Spleen (tissue), 11 donors: Measurements from ENCODE around the gene PELI2. TPM values are rescaled to one million over a fixed set of nuclear protein-coding genes. Genes with fewer than 3 reads are reported as not detected.
A peak's percentile ranks its signal among the peaks of the same experiment; 100 is the strongest.

ENCODE experiments used
- DNase-seq: peaks from one replicate; pipeline ENCODE4 v3.0.0-alpha.2; 2020
- H3K27ac ChIP-seq, 8 donors: fragments of 200-600 bp; sonication (generic) in 7 of 8; 1 replicate in 4 of 8; 2 replicates in 4 of 8; pipeline versions ENCODE4 v1.5.0 to v1.8.0; 2016 to 2021; ENCODE audit warnings: inconsistent platforms in 4 of 8, mild to moderate bottlenecking in 4 of 8, moderate library complexity in 1 of 8
- H3K27me3 ChIP-seq, 7 donors: fragments of 200-600 bp; sonication (generic) in 6 of 7; replicated peaks in 1 of 7; 1 replicate in 4 of 7; 2 replicates in 3 of 7; pipeline versions ENCODE4 v1.5.0 to v1.8.0; 2016 to 2021; ENCODE audit warnings: inconsistent platforms in 3 of 7, mild to moderate bottlenecking in 1 of 7
- H3K36me3 ChIP-seq, 6 donors: fragments of 200-600 bp; sonication (generic) in 5 of 6; 1 replicate in 4 of 6; 2 replicates in 2 of 6; pipeline versions ENCODE4 v1.5.0 to v1.8.0; 2016 to 2021; ENCODE audit warnings: inconsistent platforms in 2 of 6
- H3K4me1 ChIP-seq, 6 donors: fragments of 200-600 bp; sonication (generic) in 5 of 6; 1 replicate in 3 of 6; 2 replicates in 3 of 6; pipeline versions ENCODE4 v1.5.0 to v1.8.0; 2016 to 2021; ENCODE audit warnings: inconsistent platforms in 3 of 6
- H3K4me3 ChIP-seq, 8 donors: fragments of 200-600 bp; sonication (generic) in 7 of 8; 1 replicate in 4 of 8; 2 replicates in 4 of 8; pipeline versions ENCODE4 v1.5.0 to v1.8.0; 2016 to 2021; ENCODE audit warnings: inconsistent platforms in 4 of 8, mild to moderate bottlenecking in 4 of 8, moderate library complexity in 2 of 8
- H3K9me3 ChIP-seq, 8 donors: fragments of 200-600 bp; sonication (generic) in 7 of 8; 1 replicate in 4 of 8; 2 replicates in 4 of 8; pipeline versions ENCODE4 v1.5.0 to v1.8.0; 2016 to 2021; ENCODE audit warnings: inconsistent platforms in 4 of 8
- POLR2A ChIP-seq, 3 donors: fragments of 450-650 bp; IDR thresholded peaks; one replicate each; pipeline ENCODE4 v1.5.1; 2017; ENCODE audit warnings: antibody characterized with exemption in 3 of 3, mild to moderate bottlenecking in 1 of 3
- POLR2AphosphoS5 ChIP-seq, 3 donors: sonication (generic); formaldehyde crosslinking; IDR thresholded peaks; one replicate each; pipeline ENCODE4 v1.5.1; 2017; ENCODE audit warnings: antibody characterized with exemption in 3 of 3
- WGBS, 5 donors: extraction: QIAGEN DNeasy Blood & Tissue Kit in 3 of 5; methylation state at CpG; one replicate each; pipeline versions ENCODE4 v1.1.5 to v1.1.7; 2013 to 2018; 5-methylcytosine and 5-hydroxymethylcytosine counted together
- intact Hi-C: fragments of 100-400 bp; cut with DNase I; formaldehyde crosslinking; loops from one replicate; pipeline ENCODE4 v1.15.0; 2023; ENCODE audit warnings: low total_unique reads
- polyA plus RNA-seq, 3 donors: library from polyadenylated mRNA; stranded (reverse); fragments of 200-250 nt; gene quantifications; one replicate each; pipeline ENCODE4 v1.2.1, GENCODE V29; 2013
- total RNA-seq, 7 donors: library from RNA; depleted of rRNA in 3 of 7; stranded (reverse); fragments of >200 nt in 3 of 7; fragmentation: NEBNext Ultra II Directional in 4 of 7; extraction: Animal tissue kit (Norgen Biotek cat#: 25700) in 4 of 7; gene quantifications; one replicate each; pipeline versions ENCODE4 v1.1.0 to v1.2.1, GENCODE V29; 2016 to 2021
- TF ChIP-seq, protein P1 (sequence below), 11 experiments: fragments of 200-600 bp in 7 of 11; fragments of 450-650 bp in 4 of 11; sonication (generic) in 4 of 11; IDR thresholded peaks in 8 of 11; conservative IDR thresholded peaks in 3 of 11; 1 replicate in 7 of 11; 2 replicates in 4 of 11; pipeline versions ENCODE4 v1.4.0 to v1.8.0; 2016 to 2021; ENCODE audit warnings: antibody characterized with exemption in 11 of 11, inconsistent platforms in 4 of 11, mild to moderate bottlenecking in 1 of 11
- donor health status: healthy with polysubstance abuse.
- donor health status: DM: no; HTN: no; CAD: no; lungs with moderate emphysema.
- donor health status: DM: no; HTN: no; CAD: no.
- donor health status: Bipolar disorder and iron deficiency.
- donor health status: healthy.
- donor health status: DM: no; HTN: no; CAD: no.
- donor health status: DM: yes; HTN: yes; CAD: no.

PELI2 gene
- total and polyA plus RNA-seq, 10 donors: 2.1 to 25.3 (median 18.0) TPM

GRCh38 chr14:56118611-56119181, 485 bp downstream of the PELI2 start:
- peak; percentile 95 for DNase-seq
- H3K27ac ChIP-seq: peak overlapping the region; percentile 84 to 99 (median 96)
- no peaks in the 10 kb centered on the region for H3K36me3 ChIP-seq
- peaks cover 0 to 4% (median 0%) of the 10 kb centered on the region in 7 donors for H3K27me3 ChIP-seq
- H3K4me3 ChIP-seq: peak overlapping the region; percentile 49 to 88 (median 76)
- peaks cover 10 to 72% (median 43%) of the 10 kb centered on the region in 6 donors for H3K4me1 ChIP-seq
- WGBS, 5 donors: 0 to 1% (median 1%) methylated on average over 44 to 87 of the region's 87 CpGs
- intact Hi-C loops: no loop called here
- TF ChIP-seq, protein P1, sequence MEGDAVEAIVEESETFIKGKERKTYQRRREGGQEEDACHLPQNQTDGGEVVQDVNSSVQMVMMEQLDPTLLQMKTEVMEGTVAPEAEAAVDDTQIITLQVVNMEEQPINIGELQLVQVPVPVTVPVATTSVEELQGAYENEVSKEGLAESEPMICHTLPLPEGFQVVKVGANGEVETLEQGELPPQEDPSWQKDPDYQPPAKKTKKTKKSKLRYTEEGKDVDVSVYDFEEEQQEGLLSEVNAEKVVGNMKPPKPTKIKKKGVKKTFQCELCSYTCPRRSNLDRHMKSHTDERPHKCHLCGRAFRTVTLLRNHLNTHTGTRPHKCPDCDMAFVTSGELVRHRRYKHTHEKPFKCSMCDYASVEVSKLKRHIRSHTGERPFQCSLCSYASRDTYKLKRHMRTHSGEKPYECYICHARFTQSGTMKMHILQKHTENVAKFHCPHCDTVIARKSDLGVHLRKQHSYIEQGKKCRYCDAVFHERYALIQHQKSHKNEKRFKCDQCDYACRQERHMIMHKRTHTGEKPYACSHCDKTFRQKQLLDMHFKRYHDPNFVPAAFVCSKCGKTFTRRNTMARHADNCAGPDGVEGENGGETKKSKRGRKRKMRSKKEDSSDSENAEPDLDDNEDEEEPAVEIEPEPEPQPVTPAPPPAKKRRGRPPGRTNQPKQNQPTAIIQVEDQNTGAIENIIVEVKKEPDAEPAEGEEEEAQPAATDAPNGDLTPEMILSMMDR (IDR thresholded peaks at IDR 0.05 in 8 of 11, conservative IDR thresholded peaks at IDR 0.05 in 3 of 11): no peak
- no peak for TF ChIP-seq POLR2A (IDR thresholded peaks at IDR 0.05)
- TF ChIP-seq POLR2AphosphoS5 (IDR thresholded peaks at IDR 0.05): no peak
- no peaks in the 10 kb centered on the region for H3K9me3 ChIP-seq

DNA sequence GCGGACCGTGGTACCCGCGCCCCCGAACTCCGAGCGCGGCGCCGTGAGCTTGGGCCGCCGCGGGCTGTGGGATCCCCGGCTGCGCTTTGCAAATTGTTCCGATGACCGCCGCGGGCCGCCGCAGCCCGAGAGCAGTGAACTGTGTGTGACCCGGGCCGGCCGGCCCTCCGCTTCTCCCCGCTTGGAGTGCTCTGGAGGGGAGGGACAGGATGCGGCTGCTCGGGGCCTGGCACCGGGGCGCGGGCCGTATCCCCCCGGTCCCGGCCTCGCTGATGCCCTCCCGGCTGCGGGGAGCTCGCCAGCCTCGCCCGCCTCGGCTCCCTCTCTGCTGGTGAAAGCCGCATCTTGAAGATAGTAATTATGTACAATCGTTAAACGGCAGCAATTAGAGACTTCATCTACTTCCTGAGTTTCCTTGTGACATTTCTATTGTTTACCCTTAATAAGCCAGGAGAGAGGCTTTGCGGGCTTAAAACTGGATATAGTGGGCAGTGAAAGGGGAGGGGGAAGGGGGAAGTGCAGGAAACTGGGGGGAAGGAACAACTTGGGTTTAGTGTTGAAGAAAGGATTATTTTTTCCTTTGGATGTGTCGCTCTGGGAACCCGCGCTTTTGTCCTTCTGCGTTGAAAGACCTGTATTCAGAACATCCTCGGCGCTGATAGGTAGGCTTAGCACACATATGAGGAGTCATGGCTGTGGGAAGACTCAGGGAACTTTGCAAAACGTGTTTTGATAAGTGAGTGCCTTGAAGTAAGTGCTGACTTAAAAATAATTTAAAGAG, 1.2 kb downstream of the PELI2 start:
- H3K27ac ChIP-seq: peak overlapping the region; percentile 84 to 99 (median 96)
- intact Hi-C loops: no loop called here
- 0 to 2% (median 1%) methylated on average over 26 to 53 of the region's 53 CpGs for WGBS, 5 donors
- H3K4me3 ChIP-seq: peak overlapping the region; percentile 49 to 88 (median 76)
- peaks cover 0 to 4% (median 0%) of the 10 kb centered on the region in 7 donors for H3K27me3 ChIP-seq
- peak; percentile 93 for DNase-seq
- no peaks in the 10 kb centered on the region for H3K36me3 ChIP-seq
- no peaks in the 10 kb centered on the region for H3K9me3 ChIP-seq
- peak in 2 of 3 donors; percentile 69 to 75 for TF ChIP-seq POLR2AphosphoS5 (IDR thresholded peaks at IDR 0.05)
- TF ChIP-seq, protein P1 (IDR thresholded peaks at IDR 0.05 in 8 of 11, conservative IDR thresholded peaks at IDR 0.05 in 3 of 11): peak in 1 of 11 experiments; percentile 12
- no peak for TF ChIP-seq POLR2A (IDR thresholded peaks at IDR 0.05)
- peaks cover 10 to 75% (median 46%) of the 10 kb centered on the region in 6 donors for H3K4me1 ChIP-seq

DNA sequence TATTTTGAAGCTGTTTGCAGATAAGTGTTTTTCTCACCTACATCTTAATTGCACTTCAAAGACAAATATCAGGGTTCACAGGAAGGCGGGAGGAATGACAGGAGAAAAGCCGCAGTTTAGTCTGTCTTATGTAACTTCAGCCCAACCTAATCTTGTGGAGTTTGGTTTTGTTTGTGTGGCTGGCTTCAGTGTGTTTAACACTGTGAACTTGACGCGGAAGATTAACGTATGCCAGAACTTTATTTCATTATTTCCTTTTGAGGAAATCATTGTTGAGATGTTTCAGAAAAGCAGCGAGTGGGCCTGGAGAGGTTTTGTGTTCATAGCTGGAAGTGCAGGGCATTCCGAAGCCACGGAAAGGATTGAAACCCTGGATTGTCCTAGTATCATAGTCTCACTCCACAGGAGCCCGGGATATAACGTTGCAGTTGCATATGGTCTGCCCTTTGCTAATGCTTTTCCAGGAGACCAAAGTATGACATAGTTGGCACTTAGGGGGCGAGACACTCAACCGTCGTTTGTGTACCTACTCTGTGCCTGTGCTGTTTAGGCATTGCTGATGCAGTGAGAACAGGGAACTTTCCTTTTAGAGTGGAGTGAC, 2.0 kb downstream of the PELI2 start:
- Histone ChIP-seq H3K4me3 (peak overlapping the region in 7 of 8 donors; percentile 69 to 88 (median 80)), H3K9me3 (no peaks in the 10 kb centered on the region), H3K4me1 (peaks cover 10 to 83% (median 46%) of the 10 kb centered on the region in 6 donors), H3K27me3 (peaks cover 0 to 4% (median 0%) of the 10 kb centered on the region in 7 donors), H3K36me3 (no peaks in the 10 kb centered on the region), H3K27ac (peak overlapping the region in 7 of 8 donors; percentile 95 to 99 (median 96))
- DNase-seq: no peak
- WGBS, 5 donors: 8 to 16% (median 9%) methylated on average over 13 of the region's 13 CpGs
- intact Hi-C loops: no loop called here
- TF ChIP-seq POLR2A (IDR thresholded peaks at IDR 0.05) (no peak), POLR2AphosphoS5 (IDR thresholded peaks at IDR 0.05) (no peak)
- TF ChIP-seq, protein P1 (IDR thresholded peaks at IDR 0.05 in 8 of 11, conservative IDR thresholded peaks at IDR 0.05 in 3 of 11): peak in 1 of 11 experiments; percentile 16
